Effector memory CD4-positive, alpha-beta T cell (primary cell): Measurements from ENCODE around the gene SPRED2.

Experiments used
- DNase-seq, 3 donors: peaks; one replicate each; pipeline ENCODE4 v3.0.0-alpha.2; 2020
- H3K27ac ChIP-seq: 2 replicates; pipeline ENCODE4 v1.7.0; 2013; ENCODE audit warnings: mild to moderate bottlenecking, low read length, moderate library complexity; ENCODE audit not compliant: insufficient read depth, poor library complexity, severe bottlenecking
- H3K27me3 ChIP-seq: replicated peaks from 2 replicates; pipeline ENCODE4 v1.7.0; 2013; ENCODE audit warnings: mild to moderate bottlenecking, low read length; ENCODE audit not compliant: insufficient read depth, control insufficient read depth, poor library complexity, severe bottlenecking
- H3K36me3 ChIP-seq: 2 replicates; pipeline ENCODE4 v1.7.0; 2013; ENCODE audit warnings: mild to moderate bottlenecking, low read length, moderate library complexity; ENCODE audit not compliant: control insufficient read depth, insufficient read depth
- H3K4me1 ChIP-seq: 2 replicates; pipeline ENCODE4 v1.7.0; 2013; ENCODE audit warnings: low read length, mild to moderate bottlenecking; ENCODE audit not compliant: control insufficient read depth, insufficient read depth, poor library complexity, severe bottlenecking
- H3K4me3 ChIP-seq: 2 replicates; pipeline ENCODE4 v1.7.0; 2013; ENCODE audit warnings: low read length, low read depth, mild to moderate bottlenecking; ENCODE audit not compliant: insufficient read depth, poor library complexity, severe bottlenecking
- H3K9me3 ChIP-seq: 2 replicates; pipeline ENCODE4 v1.7.0; 2013; ENCODE audit warnings: mild to moderate bottlenecking, low read length, moderate library complexity; ENCODE audit not compliant: control insufficient read depth

The SPRED2 gene

GRCh38 chr2:65292461-65293011 lies 139.9 kb downstream of the SPRED2 start:
- no peaks in the 10 kb centered on the region for H3K36me3 ChIP-seq
- H3K4me3 ChIP-seq: no peak overlapping the region
- H3K27ac ChIP-seq: no peak overlapping the region
- no peak for DNase-seq
- no peaks in the 10 kb centered on the region for H3K4me1 ChIP-seq
- no peaks in the 10 kb centered on the region for H3K27me3 ChIP-seq
- H3K9me3 ChIP-seq: no peaks in the 10 kb centered on the region

- Histone ChIP-seq H3K27me3 (no peaks in the 10 kb centered on the region), H3K27ac (no peak overlapping the region), H3K4me1 (no peaks in the 10 kb centered on the region), H3K36me3 (no peaks in the 10 kb centered on the region), H3K4me3 (no peak overlapping the region), H3K9me3 (no peaks in the 10 kb centered on the region)
- DNase-seq: no peak
Measured at GRCh38 chr2:65292106-65292400, 140.3 kb downstream of the SPRED2 start.

GRCh38 chr2:65291216-65292105 lies 140.9 kb downstream of the SPRED2 start:
- no peaks in the 10 kb centered on the region for H3K36me3 ChIP-seq
- H3K27me3 ChIP-seq: no peaks in the 10 kb centered on the region
- no peaks in the 10 kb centered on the region for H3K9me3 ChIP-seq
- DNase-seq: no peak
- H3K4me3 ChIP-seq: no peak overlapping the region
- no peaks in the 10 kb centered on the region for H3K4me1 ChIP-seq
- no peak overlapping the region for H3K27ac ChIP-seq

- Histone ChIP-seq H3K4me3 (no peak overlapping the region), H3K27ac (no peak overlapping the region), H3K36me3 (no peaks in the 10 kb centered on the region), H3K27me3 (no peaks in the 10 kb centered on the region), H3K9me3 (no peaks in the 10 kb centered on the region), H3K4me1 (no peaks in the 10 kb centered on the region)
- no peak for DNase-seq
Measured at GRCh38 chr2:65287364-65287763, 145.0 kb downstream of the SPRED2 start.

GRCh38 chr2:65282477-65283053 lies 149.8 kb downstream of the SPRED2 start:
- Histone ChIP-seq H3K9me3 (no peaks in the 10 kb centered on the region), H3K36me3 (no peaks in the 10 kb centered on the region), H3K27ac (no peak overlapping the region), H3K4me1 (peaks cover 9% of the 10 kb centered on the region), H3K27me3 (no peaks in the 10 kb centered on the region), H3K4me3 (no peak overlapping the region)
- no peak for DNase-seq

GRCh38 chr2:65281627-65282351 lies 150.6 kb downstream of the SPRED2 start:
- no peak for DNase-seq
- no peaks in the 10 kb centered on the region for H3K36me3 ChIP-seq
- peaks cover 9% of the 10 kb centered on the region for H3K4me1 ChIP-seq
- no peaks in the 10 kb centered on the region for H3K9me3 ChIP-seq
- H3K27ac ChIP-seq: no peak overlapping the region
- no peaks in the 10 kb centered on the region for H3K27me3 ChIP-seq
- H3K4me3 ChIP-seq: no peak overlapping the region

- no peaks in the 10 kb centered on the region for H3K9me3 ChIP-seq
- no peaks in the 10 kb centered on the region for H3K27me3 ChIP-seq
- H3K27ac ChIP-seq: no peak overlapping the region
- H3K36me3 ChIP-seq: no peaks in the 10 kb centered on the region
- H3K4me1 ChIP-seq: peaks cover 9% of the 10 kb centered on the region
- H3K4me3 ChIP-seq: no peak overlapping the region
- DNase-seq: no peak
Measured at GRCh38 chr2:65279756-65280155, 152.6 kb downstream of the SPRED2 start.

- no peak overlapping the region for H3K4me3 ChIP-seq
- H3K4me1 ChIP-seq: peaks cover 9% of the 10 kb centered on the region
- no peak for DNase-seq
- peaks cover 3% of the 10 kb centered on the region for H3K36me3 ChIP-seq
- no peaks in the 10 kb centered on the region for H3K27me3 ChIP-seq
- no peaks in the 10 kb centered on the region for H3K9me3 ChIP-seq
- H3K27ac ChIP-seq: no peak overlapping the region
Measured at GRCh38 chr2:65278531-65278981, 153.8 kb downstream of the SPRED2 start.

GRCh38 chr2:65277791-65278483 lies 154.5 kb downstream of the SPRED2 start:
- DNase-seq: no peak
- Histone ChIP-seq H3K4me3 (no peak overlapping the region), H3K36me3 (peaks cover 3% of the 10 kb centered on the region), H3K4me1 (peaks cover 9% of the 10 kb centered on the region), H3K27me3 (no peaks in the 10 kb centered on the region), H3K9me3 (no peaks in the 10 kb centered on the region), H3K27ac (no peak overlapping the region)
